DND-41 (cell line): ENCODE measurements around the gene GAS7.

Experiments
- CTCF ChIP-seq: IDR thresholded peaks from 2 replicates; pipeline ENCODE4 v1.5.1; 2012; ENCODE audit warnings: borderline replicate concordance, low read length, moderate library complexity, mild to moderate bottlenecking; ENCODE audit not compliant: poor library complexity, severe bottlenecking; ENCODE audit errors: extremely low read depth
- EZH2 ChIP-seq: IDR thresholded peaks from 3 replicates; pipeline ENCODE4 v1.6.1; 2012; ENCODE audit warnings: borderline replicate concordance, low read depth, mild to moderate bottlenecking, moderate library complexity, low read length, inconsistent platforms; ENCODE audit not compliant: severe bottlenecking

DNA sequence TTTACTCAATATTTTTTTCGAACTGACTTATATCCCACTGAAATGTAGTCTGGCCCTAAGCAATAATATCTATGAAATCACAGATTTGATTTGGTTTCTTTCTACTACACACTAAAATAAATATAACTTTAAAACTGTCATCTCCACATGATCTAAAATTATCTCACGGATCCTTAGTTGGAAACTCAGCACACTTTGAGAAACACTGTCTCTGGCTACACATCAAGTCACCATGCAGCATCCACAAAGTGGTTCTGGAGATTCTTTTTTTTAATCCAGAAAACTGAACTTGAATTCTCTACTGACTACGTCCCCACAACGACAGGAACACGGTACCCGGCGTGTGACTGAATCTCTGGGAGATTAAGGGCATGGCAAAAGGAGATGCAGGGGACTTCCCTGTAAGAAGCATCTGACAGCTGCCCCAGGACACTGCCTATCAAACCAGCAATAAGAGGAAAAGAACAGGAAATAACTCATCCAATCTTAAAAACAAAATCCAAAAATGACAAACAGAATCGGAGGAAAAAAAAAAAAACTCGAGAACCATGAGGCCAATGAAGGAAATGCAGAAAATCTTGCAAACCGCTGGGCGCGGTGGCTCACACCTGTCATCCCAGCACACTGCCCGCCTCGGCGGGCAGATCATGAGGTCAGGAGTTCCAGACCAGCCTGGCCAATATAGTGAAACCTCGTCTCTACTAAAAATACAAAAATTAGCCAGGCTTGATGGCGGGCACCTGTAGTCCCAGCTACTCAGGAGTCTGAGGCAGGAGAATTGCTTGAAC lies 152.3 kb downstream of the GAS7 start:
- TF ChIP-seq CTCF (no peak), EZH2 (no peak)
